ENCODE results near the gene PHF23.

- TF ChIP-seq CTCF (conservative IDR thresholded peaks at IDR 0.05) = no peak
- no peak for TF ChIP-seq ZFX (IDR thresholded peaks at IDR 0.05)
These were observed 42.4 kb downstream of the PHF23 start for GRCh38 chr17:7196651-7197401.
